HEK293T (cell line): ENCODE data around the gene ZNF521.

ENCODE experiments used
- BHLHE40 ChIP-seq: fragments of 450-650 bp; IDR thresholded peaks from 2 replicates; pipeline ENCODE4 v1.6.1; 2016; ENCODE audit warnings: mild to moderate bottlenecking, moderate library complexity, borderline replicate concordance
- ELF4 ChIP-seq: fragments of 450-650 bp; IDR thresholded peaks from 2 replicates; pipeline ENCODE4 v1.6.1; 2017; ENCODE audit warnings: antibody characterized with exemption
- FOXA1 ChIP-seq: fragments of 450-650 bp; IDR thresholded peaks from 2 replicates; pipeline ENCODE4 v1.6.1; 2016; ENCODE audit warnings: mild to moderate bottlenecking
- FOXK2 ChIP-seq: fragments of 450-650 bp; IDR thresholded peaks from 2 replicates; pipeline ENCODE4 v1.6.1; 2016; ENCODE audit warnings: mild to moderate bottlenecking
- FOXM1 ChIP-seq: fragments of 450-650 bp; IDR thresholded peaks from 2 replicates; pipeline ENCODE4 v1.6.1; 2017; ENCODE audit warnings: mild to moderate bottlenecking, borderline replicate concordance
- LEF1 ChIP-seq: fragments of 450-650 bp; IDR thresholded peaks from 2 replicates; pipeline ENCODE4 v1.6.1; 2017; ENCODE audit warnings: mild to moderate bottlenecking, borderline replicate concordance
- SP1 ChIP-seq: fragments of 450-650 bp; IDR thresholded peaks from 2 replicates; pipeline ENCODE4 v1.6.1; 2017
- SUZ12 ChIP-seq: fragments of 450-650 bp; IDR thresholded peaks from 2 replicates; pipeline ENCODE4 v1.6.1; 2016; ENCODE audit warnings: mild to moderate bottlenecking
- TARDBP ChIP-seq: fragments of 450-650 bp; IDR thresholded peaks from 2 replicates; pipeline ENCODE4 v1.6.1; 2016
- ZNF384 ChIP-seq: fragments of 450-650 bp; IDR thresholded peaks from 2 replicates; pipeline ENCODE4 v1.6.1; 2016

- TF ChIP-seq TARDBP (no peak), ZNF384 (no peak), FOXM1 (no peak), BHLHE40 (no peak), SP1 (no peak), FOXK2 (no peak), ELF4 (no peak), LEF1 (no peak), FOXA1 (no peak), SUZ12 (no peak)
Measured at GRCh38 chr18:25223899-25224886, 127.8 kb downstream of the ZNF521 start.
